ENCODE measurements around the gene RASSF4. TPM values are rescaled to one million over a fixed set of nuclear protein-coding genes. Genes with fewer than 3 reads are reported as not detected.

The RASSF4 gene
- total and polyA plus RNA-seq, 9 of the 15 experiments (the other 6 are each of a cell fraction or from before 2014, with no cell fraction given) = 0.01 to 0.62 (median 0.11) TPM; not detected in 3

- intact Hi-C loops (cut with micrococcal nuclease) (no loop called here), in situ Hi-C loops (cut with MboI) (no loop called here)
- no peak overlapping the region for H2AFZ ChIP-seq (ENCODE audit: low read depth, low read length)
- H3K4me3 ChIP-seq = no peak overlapping the region
- DNase-seq (ENCODE audit: extremely low read depth in 1 of 4, low spot score in 3 of 4) (no peak), ATAC-seq (no peak), FAIRE-seq (no peak)
- BruUV-seq (replicated peaks) = no TSS peak
- H3K27me3 ChIP-seq (ENCODE audit: control insufficient read depth in 2 of 2, insufficient read depth in 2 of 2, low read length in 2 of 2) = peaks cover 4 to 19% of the 10 kb centered on the region in 2 experiments; a peak in 4 of 5 replicates
- CTCF ChIA-PET (ENCODE audit: low intra/inter-chr PET ratio) = no interaction called here
- peaks cover 15 to 16% of the 10 kb centered on the region in 2 experiments; a peak in 4 of 5 replicates for H3K4me1 ChIP-seq (replicated peaks in 1 of 2; ENCODE audit: control insufficient read depth in 2 of 2, insufficient read depth in 2 of 2, low read length in 2 of 2)
- POLR2A ChIA-PET = interaction anchor here (0.5 to 1.3 kb wide), 5 partner anchors 9 to 494 kb away, joined by 3 to 4 read pairs (median 3); partner anchors contain the start of gene DEPP1
- no peaks in the 10 kb centered on the region for H3K36me3 ChIP-seq (ENCODE audit: control insufficient read depth, insufficient read depth, low read length)
- H3K4me2 ChIP-seq (ENCODE audit: insufficient read depth, low read length) = no peak overlapping the region
- H3K79me2 ChIP-seq (ENCODE audit: control insufficient read depth, insufficient read depth, low read length) = no peaks in the 10 kb centered on the region
- no peaks in the 10 kb centered on the region for H3K9me3 ChIP-seq (replicated peaks; ENCODE audit: control insufficient read depth, insufficient read depth, low read depth, low read length)
- H3K27ac ChIP-seq (ENCODE audit: extremely low read depth, low read depth, low read length) = no peak overlapping the region
- 30% methylated on average over 11 of the region's 11 CpGs for WGBS (ENCODE audit: insufficient coverage, low coverage, missing lambda C conversion rate)
- 0 out of 4 replicates have a peak overlapping the region, but pooled peaks of 1 of the 2 experiments have one; percentile 5 for H3K9ac ChIP-seq (ENCODE audit: insufficient read depth in 1 of 2, low read depth in 2 of 2, low read length in 2 of 2)
- peaks cover 4% of the 10 kb centered on the region for H3K9me1 ChIP-seq (ENCODE audit: control insufficient read depth, insufficient read depth, low read length)
- peaks cover 8% of the 10 kb centered on the region; the same call in 1 of the 2 replicates for H4K20me1 ChIP-seq (replicated peaks; ENCODE audit: control insufficient read depth, insufficient read depth, low read length)
- TF ChIP-seq ASH1L (IDR thresholded peaks at IDR 0.05; ENCODE audit: borderline replicate concordance, low read depth, partially characterized antibody) (no peak), RBM17 (IDR thresholded peaks at IDR 0.05; ENCODE audit: borderline replicate concordance, low read depth, low read length) (no peak), IRF1 (CRISPR knock-in tag; IDR thresholded peaks at IDR 0.05; ENCODE audit: borderline replicate concordance) (no peak), CHAMP1 (IDR thresholded peaks at IDR 0.05) (no peak), XRCC5 (IDR thresholded peaks at IDR 0.05; ENCODE audit: low read depth, low read length) (no peak), GATAD2B (IDR thresholded peaks at IDR 0.05; ENCODE audit: borderline replicate concordance) (no peak), WHSC1 (IDR thresholded peaks at IDR 0.05; ENCODE audit: low read length) (no peak), KAT2B (IDR thresholded peaks at IDR 0.05; ENCODE audit: low read depth, low read length) (no peak), E4F1 (CRISPR knock-in tag; IDR thresholded peaks at IDR 0.05; ENCODE audit: borderline replicate concordance) (no peak)
Observed at GRCh38 chr10:44961931-44962750, 2.5 kb downstream of the RASSF4 start.
